Activated CD4-positive, alpha-beta T cell treated with anti-CD3 and anti-CD28 coated beads, Interleukin-2, amount 10 ng/mL, durations not matched to agents 7 days and 5 days (primary cell): ENCODE measurements around the gene LGALS4. TPM values are rescaled to one million over a fixed set of nuclear protein-coding genes. Genes with fewer than 3 reads are reported as not detected.
"Not testable (repeated sequence)": the region's sequence is repeated elsewhere in the genome, so short reads cannot be mapped to it uniquely, and the experiment has no call there.

Experiments
- CTCF ChIA-PET: fragments of 350-600 bp; sonication (Branson Sonifier 250); formaldehyde crosslinking; loops from one replicate; lab custom pipeline; 2021; ENCODE audit warnings: antibody characterized with exemption; lab: Charles Lee
- POLR2A ChIA-PET: fragments of 350-600 bp; sonication (Branson Sonifier 250); formaldehyde crosslinking; loops from one replicate; lab custom pipeline; 2021; ENCODE audit warnings: antibody characterized with exemption; lab: Charles Lee
- DNase-seq: peaks from one replicate; pipeline ENCODE4 v3.0.0-alpha.2; 2020
- H3K27ac Mint-ChIP-seq: one replicate; pipeline ENCODE4 v1.8.0; 2021; ENCODE audit warnings: mild to moderate bottlenecking, moderate library complexity, mixed read lengths
- H3K27me3 Mint-ChIP-seq: one replicate; pipeline ENCODE4 v1.8.0; 2021; ENCODE audit warnings: mixed read lengths
- H3K36me3 Mint-ChIP-seq: one replicate; pipeline ENCODE4 v1.8.0; 2021; ENCODE audit warnings: low read depth, mixed read lengths
- H3K4me1 Mint-ChIP-seq: one replicate; pipeline ENCODE4 v1.8.0; 2021; ENCODE audit warnings: mixed read lengths
- H3K4me3 Mint-ChIP-seq: one replicate; pipeline ENCODE4 v1.8.0; 2021; ENCODE audit warnings: mild to moderate bottlenecking, moderate library complexity, mixed read lengths
- H3K9me3 Mint-ChIP-seq: one replicate; pipeline ENCODE4 v1.8.0; 2021; ENCODE audit warnings: mixed read lengths
- total RNA-seq, 2 experiments: library from RNA; stranded (reverse); gene quantifications; one replicate each; pipeline ENCODE4 v1.2.3, GENCODE V29; 2021

LGALS4 gene
- total RNA-seq, 2 experiments from 2014 or later = 2.1 to 2.3 TPM

DNA sequence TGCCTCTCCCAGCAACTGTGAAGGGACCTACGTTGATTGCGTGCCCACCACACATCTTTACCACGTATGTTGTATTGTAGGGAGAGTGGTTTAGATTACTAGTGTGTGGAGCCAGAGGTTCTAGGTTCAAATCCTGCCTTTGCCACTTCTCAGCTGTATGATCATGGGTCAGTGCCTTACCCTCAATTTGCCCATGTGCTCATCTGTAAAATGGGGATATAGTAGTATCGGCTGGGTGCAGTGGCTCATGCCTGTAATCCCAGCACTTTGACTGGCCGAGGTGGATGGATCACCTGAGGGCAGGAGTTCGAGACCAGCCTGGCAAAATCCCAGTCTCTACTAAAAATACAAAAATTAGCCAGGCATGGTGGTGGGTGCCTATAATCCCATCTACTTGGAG, 578 bp upstream of the LGALS4 start:
- H3K27me3 Mint-ChIP-seq = no peaks in the 10 kb centered on the region
- H3K4me3 Mint-ChIP-seq = no peak overlapping the region
- H3K4me1 Mint-ChIP-seq = no peaks in the 10 kb centered on the region
- H3K36me3 Mint-ChIP-seq = peaks cover 12% of the 10 kb centered on the region
- no peak for DNase-seq
- H3K27ac Mint-ChIP-seq = no peak overlapping the region
- no peaks in the 10 kb centered on the region for H3K9me3 Mint-ChIP-seq
- ChIA-PET CTCF (interaction anchor here (0.6 to 0.7 kb wide), 2 partner anchors 35 to 53 kb away, joined by 4 read pairs; no protein-coding TSS in a partner anchor), POLR2A (interaction anchor here (0.6 kb wide), 1 partner anchor 60 kb away, joined by 3 read pairs; no protein-coding TSS in a partner anchor)

DNA sequence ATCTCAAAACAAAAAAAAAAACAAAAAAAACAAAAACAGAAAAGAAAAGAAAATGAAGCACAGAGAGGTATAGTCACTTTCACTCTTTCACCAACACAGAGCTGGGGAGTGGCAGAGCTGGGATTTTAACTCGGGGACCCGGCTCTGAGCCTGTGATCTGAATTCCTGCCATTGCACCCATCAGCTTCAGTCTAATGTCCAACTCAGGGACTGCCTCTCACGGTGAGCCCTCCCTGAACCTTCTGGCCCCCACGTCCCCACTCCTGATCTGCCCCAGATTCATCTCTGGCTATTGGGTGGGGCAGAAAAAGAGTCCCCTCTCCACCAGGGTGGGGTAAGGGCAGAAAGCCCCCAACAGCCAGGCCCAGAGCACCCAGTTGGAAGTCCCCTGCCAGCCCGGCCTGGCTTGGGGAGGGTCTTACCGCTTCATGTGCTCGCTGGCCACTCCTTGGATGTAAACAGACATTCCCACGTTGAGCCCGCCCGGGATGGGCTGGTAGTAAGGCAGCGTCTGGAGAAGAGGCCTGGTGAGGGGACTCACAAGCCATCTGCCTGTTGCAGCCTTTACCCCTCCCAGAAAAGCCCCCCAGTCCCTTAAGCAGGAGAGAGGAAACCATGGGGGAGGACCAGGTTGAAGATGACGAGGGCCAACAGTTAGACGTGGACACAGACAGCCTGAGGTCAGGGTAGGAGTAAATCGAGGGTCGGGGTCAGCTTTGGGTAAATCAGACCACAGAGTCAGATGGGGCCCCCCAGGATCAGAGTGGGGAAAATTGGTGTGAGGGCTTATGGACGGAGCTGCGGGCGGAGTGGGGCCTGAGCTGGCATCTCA, 520 bp downstream of the LGALS4 start:
- no peak overlapping the region for H3K4me3 Mint-ChIP-seq
- H3K36me3 Mint-ChIP-seq = peaks cover 12% of the 10 kb centered on the region
- no peak for DNase-seq
- no peaks in the 10 kb centered on the region for H3K4me1 Mint-ChIP-seq
- no peaks in the 10 kb centered on the region for H3K27me3 Mint-ChIP-seq
- CTCF ChIA-PET = interaction anchor here (0.7 to 2.3 kb wide), 3 partner anchors 19 to 583 kb away, joined by 3 to 6 read pairs (median 5); partner anchors contain the start of genes MRPS12 and SARS2
- POLR2A ChIA-PET = no interaction called here
- no peaks in the 10 kb centered on the region for H3K9me3 Mint-ChIP-seq
- H3K27ac Mint-ChIP-seq = peak overlapping the region; percentile 5

DNA sequence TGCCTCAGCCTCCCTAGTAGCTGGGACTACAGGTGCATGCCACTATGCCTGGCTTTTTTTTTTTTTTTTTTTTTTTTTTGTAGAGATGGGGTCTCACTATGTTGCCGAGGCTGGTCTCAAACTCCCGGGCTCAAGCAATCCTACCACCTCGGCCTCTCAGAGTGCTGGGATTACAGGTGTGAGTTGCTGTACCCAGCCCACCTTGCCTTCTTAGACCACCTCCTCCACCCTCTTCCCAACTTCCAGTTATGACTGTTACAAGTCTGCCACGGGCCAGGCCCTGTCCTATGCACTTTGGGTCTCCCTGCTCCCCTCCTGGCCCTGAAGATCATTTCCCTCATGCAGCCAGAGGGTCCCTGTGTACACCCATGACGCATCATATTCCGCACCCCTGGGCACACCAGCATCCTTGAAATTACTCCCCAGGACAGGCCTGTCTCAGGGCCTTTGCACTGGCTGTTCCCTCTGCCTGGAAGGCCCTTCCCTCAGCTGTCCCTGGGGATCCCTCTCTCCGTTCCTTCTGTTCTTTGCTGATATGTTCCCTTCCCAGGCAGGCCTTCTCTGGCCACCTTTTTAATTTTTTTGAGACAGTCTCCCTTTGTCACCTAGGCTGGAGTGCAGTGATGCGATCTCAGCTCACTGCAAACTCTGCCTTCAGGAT, 3.0 kb downstream of the LGALS4 start:
- Mint-ChIP-seq H3K27me3 (no peaks in the 10 kb centered on the region), H3K4me1 (peaks cover 6% of the 10 kb centered on the region), H3K9me3 (no peaks in the 10 kb centered on the region), H3K4me3 (no peak overlapping the region), H3K36me3 (peaks cover 1% of the 10 kb centered on the region), H3K27ac (no peak overlapping the region)
- DNase-seq = no peak
- ChIA-PET CTCF (interaction anchor here (1.6 kb wide), 1 partner anchor 40 kb away, joined by 4 read pairs; no protein-coding TSS in a partner anchor), POLR2A (no interaction called here)

DNA sequence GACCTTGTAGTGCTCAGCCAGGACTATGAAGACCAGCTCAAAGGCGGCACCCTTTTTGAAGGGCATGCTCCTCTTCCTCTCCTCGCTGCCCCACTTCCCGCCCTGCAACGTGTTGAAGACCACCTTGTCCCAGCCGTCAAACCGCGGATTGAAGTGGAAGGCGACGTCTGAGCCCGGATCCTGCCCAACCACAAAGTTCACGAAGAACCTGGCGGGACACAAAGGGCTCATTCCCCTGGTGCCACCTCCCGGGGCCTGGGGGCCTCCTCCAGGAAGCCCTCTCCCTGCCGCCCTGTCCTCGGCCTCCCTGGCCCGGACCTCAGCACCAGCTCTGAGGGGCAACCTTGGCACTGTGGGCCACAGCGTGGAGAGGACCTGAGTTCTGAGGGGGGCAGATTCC, 4.0 kb downstream of the LGALS4 start:
- no peak overlapping the region for H3K27ac Mint-ChIP-seq
- peaks cover 6% of the 10 kb centered on the region for H3K4me1 Mint-ChIP-seq
- ChIA-PET POLR2A (no interaction called here), CTCF (interaction anchor here (0.7 to 1.6 kb wide), 2 partner anchors 39 to 480 kb away, joined by 3 to 4 read pairs; no protein-coding TSS in a partner anchor)
- no peaks in the 10 kb centered on the region for H3K27me3 Mint-ChIP-seq
- no peak overlapping the region for H3K4me3 Mint-ChIP-seq
- peaks cover 1% of the 10 kb centered on the region for H3K36me3 Mint-ChIP-seq
- no peaks in the 10 kb centered on the region for H3K9me3 Mint-ChIP-seq
- DNase-seq = no peak

DNA sequence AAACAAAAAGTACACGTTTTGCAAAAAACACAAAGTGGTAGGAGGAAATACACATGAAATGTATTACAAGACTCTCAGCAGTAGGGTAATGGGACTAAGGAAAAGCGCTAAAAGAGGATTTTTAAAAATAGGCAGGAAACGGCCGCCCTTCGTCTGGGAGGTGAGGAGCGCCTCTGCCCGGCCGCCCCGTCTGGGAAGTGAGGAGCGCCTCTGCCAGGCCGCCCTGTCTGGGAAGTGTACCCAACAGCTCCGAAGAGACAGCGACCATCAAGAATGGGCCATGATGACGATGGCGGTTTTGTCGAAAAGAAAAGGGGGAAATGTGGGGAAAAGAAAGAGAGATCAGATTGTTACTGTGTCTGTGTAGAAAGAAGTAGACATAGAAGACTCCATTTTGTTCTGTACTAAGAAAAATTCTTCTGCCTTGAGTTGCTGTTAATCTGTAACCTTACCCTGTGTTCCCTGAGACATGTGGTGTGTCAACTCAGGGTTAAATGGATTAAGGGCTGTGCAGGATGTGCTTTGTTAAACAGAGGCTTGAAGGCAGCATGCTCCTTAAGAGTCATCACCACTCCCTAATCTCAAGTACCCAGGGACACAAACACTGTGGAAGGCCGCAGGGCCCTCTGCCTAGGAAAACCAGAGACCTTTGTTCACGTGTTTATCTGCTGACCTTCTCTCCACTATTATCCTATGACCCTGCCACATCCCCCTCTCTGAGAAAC, 5.2 kb downstream of the LGALS4 start:
- H3K4me3 Mint-ChIP-seq, H3K4me1 Mint-ChIP-seq, H3K36me3 Mint-ChIP-seq, H3K9me3 Mint-ChIP-seq, H3K27me3 Mint-ChIP-seq, POLR2A ChIA-PET, H3K27ac Mint-ChIP-seq, DNase-seq: not testable (repeated sequence)
- CTCF ChIA-PET = interaction anchor here (0.6 to 1.1 kb wide), 3 partner anchors 15 to 313 kb away, joined by 3 to 4 read pairs (median 3); no protein-coding TSS in a partner anchor

DNA sequence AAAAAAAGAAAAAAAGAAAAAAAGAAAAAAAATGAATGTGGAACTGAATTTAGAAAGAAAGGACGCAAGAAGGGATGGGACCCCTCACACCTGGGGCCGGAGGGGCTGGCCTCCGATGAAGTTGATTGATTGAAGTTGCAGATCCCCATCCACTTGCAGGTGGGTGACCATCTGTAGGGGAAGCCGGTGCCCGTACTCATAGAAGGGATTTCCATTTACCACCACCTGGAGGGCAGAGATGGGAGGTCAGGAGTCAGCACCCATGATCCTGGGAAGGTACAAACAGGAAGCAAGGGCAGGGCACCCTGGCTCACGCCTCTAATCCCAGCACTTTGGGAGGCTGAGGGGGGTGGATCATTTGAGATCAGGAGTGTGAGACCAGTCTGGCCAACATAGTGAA, 6.4 kb downstream of the LGALS4 start:
- CTCF ChIA-PET = interaction anchor here (0.9 to 1.1 kb wide), 2 partner anchors 16 to 64 kb away, joined by 3 to 4 read pairs; no protein-coding TSS in a partner anchor
- no peak overlapping the region for H3K4me3 Mint-ChIP-seq
- POLR2A ChIA-PET = no interaction called here
- no peaks in the 10 kb centered on the region for H3K27me3 Mint-ChIP-seq
- H3K4me1 Mint-ChIP-seq = peaks cover 6% of the 10 kb centered on the region
- H3K36me3 Mint-ChIP-seq = peaks cover 1% of the 10 kb centered on the region
- no peaks in the 10 kb centered on the region for H3K9me3 Mint-ChIP-seq
- DNase-seq = no peak
- H3K27ac Mint-ChIP-seq = no peak overlapping the region

DNA sequence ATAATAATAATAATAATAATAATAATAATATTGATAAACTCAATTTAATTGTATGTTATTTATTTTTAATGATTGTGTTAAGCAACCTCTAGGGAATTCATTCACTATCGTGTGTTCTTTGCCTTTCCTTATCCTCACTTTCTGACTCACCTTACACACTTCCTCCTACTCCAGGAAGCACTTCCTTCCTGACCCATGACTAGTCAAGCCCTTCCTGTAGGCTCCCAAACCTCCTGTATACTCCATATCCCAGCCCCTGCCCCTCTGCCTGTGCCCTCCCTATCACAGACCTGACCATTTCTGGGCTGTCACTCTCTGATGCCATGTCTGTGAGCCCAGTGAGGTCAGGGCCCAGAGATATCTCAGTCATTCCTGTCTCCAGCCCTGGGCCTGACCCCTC, 7.6 kb downstream of the LGALS4 start:
- CTCF ChIA-PET = no interaction called here
- POLR2A ChIA-PET = no interaction called here
- Mint-ChIP-seq H3K27ac (peak overlapping the region; percentile 56), H3K4me3 (no peak overlapping the region), H3K9me3 (no peaks in the 10 kb centered on the region), H3K27me3 (no peaks in the 10 kb centered on the region), H3K4me1 (peaks cover 6% of the 10 kb centered on the region), H3K36me3 (peaks cover 1% of the 10 kb centered on the region)
- no peak for DNase-seq

DNA sequence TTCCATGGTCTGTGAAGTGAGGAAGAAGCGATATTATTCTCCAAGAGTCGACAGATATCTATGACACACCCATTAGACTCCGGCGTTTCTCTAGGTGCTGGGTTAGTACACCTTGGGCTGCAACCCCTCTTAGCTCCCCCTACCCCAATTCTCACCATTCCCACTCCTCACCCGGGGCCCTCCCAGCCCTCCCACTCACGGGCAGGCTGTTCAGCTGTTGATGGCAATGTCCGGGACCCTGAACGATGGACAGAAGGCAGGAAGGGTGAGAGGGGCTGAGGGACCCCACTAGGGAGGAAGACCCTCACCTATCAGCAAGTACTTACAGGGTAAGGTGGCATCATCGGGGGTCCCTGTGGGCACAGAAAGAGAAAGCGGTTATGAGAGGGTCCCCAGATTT, 9.2 kb downstream of the LGALS4 start:
- Mint-ChIP-seq H3K27ac (no peak overlapping the region), H3K4me1 (peaks cover 6% of the 10 kb centered on the region), H3K27me3 (no peaks in the 10 kb centered on the region), H3K4me3 (no peak overlapping the region), H3K9me3 (no peaks in the 10 kb centered on the region), H3K36me3 (peaks cover 1% of the 10 kb centered on the region)
- no peak for DNase-seq
- CTCF ChIA-PET = interaction anchor here (1.2 kb wide), 1 partner anchor 9 kb away, joined by 4 read pairs; no protein-coding TSS in a partner anchor
- POLR2A ChIA-PET = no interaction called here

DNA sequence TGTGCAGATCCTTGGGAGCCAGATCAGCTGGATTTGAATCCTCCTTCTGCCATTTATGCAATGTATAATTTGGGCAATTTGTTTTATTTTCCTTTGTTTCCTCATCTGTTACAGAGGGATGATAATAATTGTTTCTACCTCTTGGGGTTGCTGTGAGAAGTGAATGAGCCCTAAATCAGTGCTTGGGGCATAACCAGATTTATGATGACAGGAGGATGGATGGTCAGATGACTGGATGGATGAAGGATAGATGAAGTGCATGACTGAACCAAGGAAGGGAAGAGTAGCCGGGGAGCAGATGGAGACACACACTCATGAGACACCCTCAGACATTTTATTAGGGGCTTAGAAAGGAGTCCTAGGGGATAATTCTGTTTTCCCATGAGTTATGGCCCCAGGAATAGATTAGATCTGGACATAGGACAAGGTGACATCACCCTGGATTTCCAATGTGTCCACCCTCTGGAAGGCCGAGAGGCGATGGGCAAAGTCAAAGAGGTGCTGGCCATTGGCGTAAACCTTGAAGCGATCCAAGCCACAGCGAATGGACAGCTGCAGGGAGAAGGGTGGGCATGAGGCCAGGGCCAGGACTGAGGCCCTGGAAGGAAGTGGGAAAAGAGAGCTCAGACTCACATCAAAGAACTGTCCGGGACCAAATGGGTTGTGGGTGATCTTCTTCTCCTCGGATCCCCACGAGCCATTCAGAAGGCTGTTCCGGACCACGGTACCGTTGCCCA, 11.2 kb downstream of the LGALS4 start:
- Mint-ChIP-seq H3K36me3 (peaks cover 1% of the 10 kb centered on the region), H3K4me1 (peaks cover 6% of the 10 kb centered on the region), H3K27me3 (no peaks in the 10 kb centered on the region), H3K4me3 (no peak overlapping the region), H3K27ac (no peak overlapping the region), H3K9me3 (no peaks in the 10 kb centered on the region)
- POLR2A ChIA-PET = no interaction called here
- no peak for DNase-seq
- CTCF ChIA-PET = interaction anchor here (1.4 kb wide), 1 partner anchor 129 kb away, joined by 3 read pairs; the partner anchor contains the start of genes MRPS12 and SARS2

DNA sequence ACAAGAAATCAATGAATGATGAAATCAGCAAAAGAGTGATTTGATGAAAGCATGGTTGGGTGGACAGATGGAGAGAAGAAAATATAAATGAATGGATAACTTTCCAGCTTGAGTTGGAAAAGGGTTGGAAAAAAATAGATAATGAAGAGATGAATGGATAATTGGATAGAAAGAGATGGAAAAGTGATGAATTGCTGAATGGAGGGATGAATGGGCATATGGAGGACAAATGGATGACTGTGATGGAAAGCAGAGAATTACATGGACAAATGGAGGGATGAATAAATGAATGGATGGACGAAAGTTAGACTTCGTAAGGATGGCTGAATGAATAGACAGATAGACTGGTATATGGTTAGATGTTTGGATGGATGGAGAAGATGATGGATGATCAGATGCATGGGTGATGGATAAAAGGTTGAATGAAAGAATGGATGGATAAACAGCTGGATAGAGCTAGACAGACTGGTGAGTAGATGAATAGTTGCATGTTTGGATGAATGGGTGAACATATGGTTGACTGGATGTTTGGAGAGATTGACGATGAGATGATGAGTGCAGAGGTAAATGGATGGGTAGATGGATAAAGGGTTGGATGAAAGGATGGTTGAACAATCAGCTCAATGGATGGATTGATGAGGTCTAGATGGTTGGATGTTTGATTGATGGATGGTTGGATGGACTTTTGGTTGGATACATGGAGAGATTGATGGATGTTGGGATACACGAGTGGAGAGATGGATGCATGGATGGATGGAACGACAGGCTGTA, 12.0 kb downstream of the LGALS4 start:
- H3K36me3 Mint-ChIP-seq = peaks cover 1% of the 10 kb centered on the region
- H3K9me3 Mint-ChIP-seq = no peaks in the 10 kb centered on the region
- H3K4me1 Mint-ChIP-seq = peaks cover 6% of the 10 kb centered on the region
- POLR2A ChIA-PET = no interaction called here
- no peak overlapping the region for H3K27ac Mint-ChIP-seq
- H3K27me3 Mint-ChIP-seq = no peaks in the 10 kb centered on the region
- CTCF ChIA-PET = interaction anchor here (1.4 kb wide), 1 partner anchor 129 kb away, joined by 3 read pairs; the partner anchor contains the start of genes MRPS12 and SARS2
- no peak overlapping the region for H3K4me3 Mint-ChIP-seq
- no peak for DNase-seq

DNA sequence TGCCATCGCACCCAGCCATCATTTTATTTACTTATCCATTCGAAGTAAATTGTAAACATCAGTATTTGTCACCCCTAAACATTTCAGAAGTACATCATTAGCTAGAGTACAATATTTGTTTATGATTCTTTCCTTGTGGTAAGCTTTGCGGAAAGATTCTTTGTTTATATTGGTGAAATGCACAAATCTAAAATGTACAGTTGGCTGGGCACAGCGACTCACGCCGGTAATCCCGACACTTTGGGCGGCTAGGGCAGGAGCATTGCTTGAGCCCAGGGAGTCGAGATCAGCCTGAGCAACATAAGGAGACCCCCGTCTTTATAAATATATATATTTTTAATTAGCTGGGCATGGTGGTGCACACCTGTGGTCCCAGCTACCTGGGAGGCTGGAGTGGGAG, 13.6 kb downstream of the LGALS4 start:
- Mint-ChIP-seq H3K27me3 (peaks cover 4% of the 10 kb centered on the region), H3K9me3 (no peaks in the 10 kb centered on the region), H3K27ac (no peak overlapping the region), H3K4me3 (no peak overlapping the region), H3K4me1 (no peaks in the 10 kb centered on the region), H3K36me3 (no peaks in the 10 kb centered on the region)
- ChIA-PET CTCF (interaction anchor here (0.5 to 0.9 kb wide), 2 partner anchors 29 to 156 kb away, joined by 3 read pairs; no protein-coding TSS in a partner anchor), POLR2A (no interaction called here)
- DNase-seq = no peak
